Left forelimb (tissue), 1 donor: Measurements from ENCODE around the gene PTAR1.

Source experiments
- DNase-seq: peaks from one replicate; pipeline ENCODE4 v3.0.0-alpha.2; 2018; ENCODE audit warnings: low spot score

Gene PTAR1

DNA sequence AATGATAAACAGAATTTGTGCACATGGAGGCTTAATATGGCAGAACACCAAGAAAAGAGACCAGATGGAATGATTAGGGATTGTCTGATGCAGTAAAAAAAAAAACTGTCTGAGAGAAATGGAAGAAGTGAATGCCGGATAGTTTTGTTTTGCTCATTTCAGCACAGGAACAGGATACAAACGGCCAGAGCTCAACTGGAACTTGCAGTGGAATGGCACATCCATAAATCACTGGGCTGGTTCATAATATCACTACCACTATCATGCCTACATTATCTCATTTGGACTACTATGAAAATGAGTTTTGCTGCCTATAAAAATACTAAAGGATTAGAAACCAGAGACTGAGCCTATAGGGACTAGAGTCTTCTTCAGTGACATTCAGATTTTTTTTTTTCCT lies 9.7 kb downstream of the PTAR1 start:
- no peak for DNase-seq

DNA sequence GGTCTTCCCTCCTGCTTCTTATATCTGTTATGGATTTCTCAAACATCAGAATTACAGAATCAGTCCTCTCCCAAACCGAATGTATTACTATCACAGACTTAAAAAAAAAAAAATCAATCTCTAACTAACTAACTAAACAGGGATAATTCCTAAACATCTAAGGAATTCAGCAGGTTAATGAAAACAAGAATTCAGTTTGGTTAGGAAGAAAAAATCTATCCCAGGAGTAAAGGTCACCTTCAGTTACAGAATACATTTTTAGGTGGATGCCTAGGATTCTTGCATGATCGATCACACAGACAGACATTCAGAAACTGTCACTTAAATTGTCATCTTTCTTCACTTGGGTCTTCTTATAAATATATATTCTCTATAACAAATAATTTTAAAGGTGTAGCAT lies 11.5 kb downstream of the PTAR1 start:
- no peak for DNase-seq

DNA sequence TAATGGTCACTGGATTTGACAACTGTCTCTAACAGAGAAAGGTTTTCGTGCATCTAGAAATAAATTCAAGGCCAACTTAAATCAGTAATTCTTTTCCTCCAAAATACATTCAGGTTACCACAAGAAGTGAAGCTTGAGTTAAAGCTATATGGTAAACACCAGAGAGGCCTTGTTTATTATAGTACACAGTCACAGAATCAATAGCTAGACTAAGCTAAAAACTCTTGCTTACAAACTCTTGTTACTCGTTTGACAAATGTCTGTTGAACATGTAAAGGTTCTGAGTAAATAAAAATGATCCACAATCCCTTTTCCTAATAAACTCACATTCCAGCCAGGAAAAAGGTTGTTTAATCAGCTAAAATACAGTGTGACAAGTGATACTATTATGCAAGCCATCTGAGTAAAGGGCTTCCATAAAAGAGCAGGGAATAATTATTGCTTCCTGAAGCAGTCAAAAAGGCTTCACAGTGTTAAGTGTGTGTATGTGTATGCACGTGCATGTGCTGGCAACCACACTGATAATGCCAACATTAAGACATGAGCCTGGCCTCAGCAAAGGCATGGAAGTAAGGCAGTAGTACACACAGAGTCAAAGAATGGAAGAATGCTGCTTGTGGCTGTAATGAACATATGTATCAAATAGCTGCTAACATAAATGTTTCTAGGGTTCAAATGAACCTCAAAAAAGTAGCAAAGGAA lies 12.8 kb downstream of the PTAR1 start:
- no peak for DNase-seq

DNA sequence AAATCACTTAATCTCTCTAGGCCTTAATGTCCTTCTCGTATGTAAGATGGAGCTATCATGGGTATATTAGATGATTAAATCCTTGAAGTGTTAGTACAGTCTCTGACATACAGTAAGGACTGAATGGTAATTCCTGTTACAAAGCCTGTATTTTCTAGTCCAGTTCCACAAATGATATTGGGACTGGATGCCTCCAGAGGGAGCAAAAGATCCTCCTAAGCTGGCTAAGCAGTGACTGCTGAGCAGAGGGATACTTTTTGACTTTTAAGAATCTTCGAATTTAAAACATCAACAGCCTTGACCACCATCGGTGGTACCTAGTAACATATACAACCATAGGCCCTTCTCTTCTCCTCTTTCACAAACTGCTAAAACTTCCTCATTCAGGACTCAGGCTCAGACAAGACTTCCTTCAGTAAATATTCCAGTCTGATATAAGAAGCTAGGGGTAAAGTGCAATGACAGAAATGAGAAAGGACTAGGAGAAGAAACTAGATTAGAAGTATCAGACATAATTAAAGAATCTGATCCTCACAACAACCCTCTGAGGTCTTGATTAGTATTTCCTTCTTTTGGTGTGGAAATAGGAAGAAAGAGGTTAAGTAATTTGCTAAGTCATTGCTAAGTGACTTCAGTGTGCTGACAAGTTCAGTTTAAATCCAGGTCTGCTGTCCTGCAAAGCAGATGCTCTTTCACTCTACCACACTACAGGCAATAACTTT lies 13.9 kb downstream of the PTAR1 start:
- DNase-seq, result no peak

DNA sequence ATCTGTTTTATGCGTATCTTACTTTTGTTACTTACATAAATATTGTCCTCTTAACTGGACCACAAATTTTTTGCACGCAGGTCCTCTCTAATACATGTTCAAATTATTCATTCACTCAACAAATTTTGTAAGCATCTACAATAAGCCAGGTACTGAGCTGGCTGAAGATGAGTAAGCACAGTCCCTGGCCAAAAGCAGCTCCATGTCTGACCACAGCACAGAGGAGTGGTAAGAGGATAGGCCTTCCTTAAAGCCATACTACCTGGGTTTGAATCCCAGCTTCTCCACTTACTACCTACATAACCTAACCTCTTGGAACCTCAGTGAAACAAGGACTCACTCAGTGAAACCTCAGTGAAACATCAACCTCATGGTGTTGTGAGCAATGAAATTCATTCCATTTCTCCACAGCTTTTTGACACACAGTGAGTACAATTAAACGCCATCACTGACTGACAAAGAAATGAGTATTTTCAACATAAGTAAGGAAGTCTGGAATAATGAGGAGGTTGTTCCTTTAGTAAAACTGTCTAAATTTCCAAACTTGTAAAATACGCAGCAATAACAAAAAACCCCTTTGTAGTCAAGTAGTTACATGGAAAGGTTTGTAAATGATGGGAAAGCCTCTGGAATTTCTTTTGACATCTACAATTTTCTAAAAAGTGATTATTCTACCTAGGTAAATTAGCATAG lies 15.0 kb downstream of the PTAR1 start:
- DNase-seq, result no peak

DNA sequence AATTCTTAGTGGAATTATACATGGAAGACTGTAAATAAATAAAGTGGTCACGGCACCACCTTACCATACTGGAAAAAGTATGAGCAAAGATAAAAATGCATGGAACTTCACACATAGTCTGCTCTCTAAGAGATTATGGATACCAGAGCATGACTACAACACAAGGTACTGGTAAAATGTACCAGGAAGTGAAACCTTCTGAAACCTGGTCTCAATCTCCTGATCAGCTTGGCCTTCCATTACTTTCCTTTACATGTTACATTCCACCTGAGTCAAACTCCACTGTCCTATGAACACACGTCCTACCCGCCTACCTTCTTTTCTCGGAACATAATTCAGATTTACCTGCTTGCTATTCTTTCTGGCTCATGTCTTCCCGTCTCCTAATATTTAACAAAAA lies 15.9 kb downstream of the PTAR1 start:
- no peak for DNase-seq

DNA sequence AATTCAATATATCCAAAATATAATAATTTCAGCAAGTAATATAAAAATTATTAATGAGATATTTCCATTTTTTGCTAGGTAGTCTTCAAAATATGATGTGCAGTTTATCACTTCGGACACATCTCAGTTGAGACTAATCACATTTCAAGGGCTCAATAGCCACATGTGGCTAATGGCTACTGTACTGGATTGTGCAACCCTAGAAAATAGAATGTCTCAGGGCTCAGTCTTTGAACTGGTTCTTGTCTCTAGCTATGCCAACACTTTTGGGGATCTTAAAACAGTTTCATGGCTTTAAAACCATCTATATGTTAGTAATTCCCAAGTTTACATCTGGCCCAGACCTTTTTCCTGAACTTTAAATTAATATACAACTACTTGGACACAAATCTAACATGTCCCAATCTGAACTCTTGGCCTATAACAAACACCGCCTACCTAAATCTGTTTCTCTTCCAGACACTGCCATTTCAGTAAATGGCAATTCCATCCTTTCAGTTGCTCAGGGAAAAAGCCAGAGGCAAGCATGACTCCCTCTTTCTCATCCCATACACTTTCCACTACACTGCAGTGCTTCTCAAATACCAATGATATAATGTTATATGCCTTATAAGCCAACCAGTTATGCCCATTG lies 18.8 kb downstream of the PTAR1 start:
- no peak for DNase-seq

DNA sequence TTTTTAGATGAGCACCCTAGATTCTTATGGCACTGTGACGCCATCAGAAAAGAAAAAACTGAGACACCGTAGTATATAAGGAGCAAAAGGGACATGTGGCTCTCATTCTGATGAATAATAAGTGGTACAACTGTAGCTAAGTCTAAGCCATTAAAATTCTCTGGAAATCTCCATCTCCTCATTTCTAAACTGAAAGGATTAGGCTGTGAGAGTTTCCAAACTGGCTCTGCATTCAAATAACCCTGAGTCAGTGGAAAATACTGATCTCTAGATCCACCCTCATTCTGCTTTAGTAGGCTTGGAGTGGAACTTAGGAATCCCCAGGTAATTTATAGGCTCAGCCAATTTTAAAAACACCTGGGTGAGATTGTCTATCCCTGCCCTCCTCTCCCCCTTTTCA lies 28.5 kb downstream of the PTAR1 start:
- DNase-seq, result no peak

DNA sequence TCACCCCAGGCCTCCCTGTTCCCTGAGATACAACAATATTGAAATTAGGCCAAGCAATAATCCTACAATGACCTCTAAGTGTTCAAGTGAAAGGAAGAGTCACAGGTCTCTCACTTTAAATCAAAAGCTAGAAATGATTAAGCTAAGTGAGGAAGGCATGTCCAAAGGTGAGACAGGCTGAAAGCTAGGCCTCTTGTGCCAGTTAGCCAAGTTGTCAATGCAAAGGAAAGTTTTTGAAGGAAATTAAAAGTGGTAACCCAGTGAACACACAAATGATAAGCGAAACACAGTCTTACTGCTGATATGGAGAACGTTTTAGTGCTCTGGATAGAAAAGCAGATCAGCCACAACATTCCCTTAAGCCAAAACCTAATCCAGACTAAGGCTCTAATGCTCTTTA lies 39.8 kb downstream of the PTAR1 start:
- no peak for DNase-seq

DNA sequence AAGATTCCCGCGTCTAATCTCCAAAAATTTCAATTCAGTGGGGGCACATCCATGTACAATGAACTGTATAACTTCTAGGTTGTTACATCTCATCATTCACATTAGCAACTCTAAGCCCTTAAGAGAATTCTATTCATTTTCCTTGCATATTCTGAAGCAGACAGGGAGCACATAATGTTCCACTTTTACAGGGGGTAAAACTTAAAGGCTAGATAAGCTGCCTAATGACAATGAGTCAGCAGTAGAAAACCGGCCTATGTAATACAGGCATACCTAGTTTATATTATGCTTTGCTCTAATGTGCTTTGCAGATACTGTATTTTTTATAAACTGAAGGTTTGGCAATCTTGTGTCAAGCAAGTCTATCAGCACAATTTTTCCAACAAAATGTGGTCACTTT lies 40.4 kb downstream of the PTAR1 start:
- DNase-seq, result no peak

DNA sequence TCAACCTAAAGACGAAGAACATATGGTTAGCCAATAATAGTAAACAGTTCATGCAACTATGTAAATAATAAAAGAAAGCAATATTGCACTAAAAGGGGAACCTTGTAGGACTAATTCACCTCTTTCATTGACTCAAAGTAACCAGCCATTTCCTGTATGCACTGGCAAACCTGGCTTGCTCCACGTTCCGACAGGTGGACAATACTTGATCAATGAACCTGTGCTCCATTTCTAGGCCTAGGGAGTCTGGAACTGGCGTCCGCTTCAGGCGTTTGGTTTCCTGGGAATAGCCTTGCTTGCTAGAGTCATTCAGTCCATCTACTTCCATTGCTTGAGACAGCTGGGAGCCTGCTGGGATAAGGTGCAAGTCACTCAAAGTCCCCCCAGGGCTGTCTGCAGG lies 41.6 kb downstream of the PTAR1 start:
- no peak for DNase-seq

DNA sequence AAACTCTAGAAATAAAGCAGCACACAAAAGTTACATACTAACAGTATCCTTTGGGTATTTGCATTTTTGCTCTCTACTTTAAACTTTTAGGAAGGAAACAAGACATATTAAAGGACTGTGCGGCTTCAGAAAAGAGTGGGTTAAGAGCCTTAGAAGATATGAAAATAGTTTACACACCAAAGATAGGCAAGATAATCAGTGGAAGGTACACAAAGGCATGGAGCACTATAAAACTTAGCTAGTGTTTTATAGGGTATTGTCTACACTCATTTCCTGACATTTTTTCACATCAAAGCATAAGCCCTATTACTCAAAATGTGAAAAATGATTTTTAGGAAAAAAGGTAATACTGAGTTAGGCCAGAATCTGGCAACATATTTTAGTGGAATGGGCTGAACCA lies 44.0 kb downstream of the PTAR1 start:
- no peak for DNase-seq

DNA sequence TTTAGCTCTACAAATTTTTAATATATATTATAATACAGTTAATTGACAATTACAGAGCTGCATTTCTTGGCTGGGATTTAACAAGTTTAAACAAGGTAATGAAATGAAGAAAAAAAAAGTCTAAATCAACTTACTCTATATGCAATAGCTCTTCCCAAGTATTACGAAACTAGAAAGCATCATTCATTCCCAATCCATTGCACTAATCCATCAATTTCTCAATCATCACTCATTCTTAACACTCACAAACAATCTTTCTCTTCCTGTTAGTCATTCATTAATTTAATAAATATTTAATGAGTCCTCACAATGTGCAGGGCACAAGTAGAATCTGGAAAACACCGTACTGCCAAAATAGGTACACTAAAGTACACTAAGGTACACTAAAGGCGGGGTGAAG lies 44.7 kb downstream of the PTAR1 start:
- DNase-seq, result no peak

DNA sequence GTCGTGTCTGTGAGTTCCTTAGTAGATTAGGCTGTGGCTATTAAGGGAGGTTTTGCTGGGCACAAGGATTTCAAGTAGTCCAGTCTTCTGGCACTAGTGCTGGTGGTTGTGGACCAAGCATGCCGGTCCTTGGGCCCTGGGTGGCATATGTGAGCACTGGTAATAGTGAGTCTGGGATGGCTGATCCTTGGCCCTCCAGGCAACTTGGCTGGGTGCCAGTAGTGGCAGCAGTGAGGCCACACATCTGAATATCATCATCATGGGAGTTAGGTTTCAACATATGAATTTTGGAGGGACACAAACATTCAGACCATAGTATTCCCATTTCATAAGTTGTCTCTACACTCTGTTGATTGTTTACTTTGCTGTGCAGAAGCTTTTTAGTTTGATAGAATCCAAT lies 62.3 kb downstream of the PTAR1 start:
- DNase-seq, result no peak

DNA sequence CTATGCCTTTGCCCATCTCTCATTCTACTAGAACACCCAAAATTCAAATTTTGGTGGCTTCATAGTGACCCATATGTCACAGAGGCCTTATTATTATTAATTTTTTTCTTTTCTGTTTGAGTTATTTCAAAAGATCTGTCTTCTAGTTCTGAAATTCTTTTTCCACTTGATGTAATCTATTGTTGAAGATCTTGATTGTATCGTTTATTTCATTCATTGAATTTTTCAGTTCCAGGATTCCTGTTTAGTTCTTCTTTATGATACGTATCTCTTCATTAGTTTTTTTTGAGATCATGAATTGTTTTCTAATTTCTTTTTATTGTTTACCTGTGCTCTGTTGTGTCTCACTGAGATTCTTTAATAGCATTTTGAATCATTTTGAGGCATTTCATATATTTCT lies 63.0 kb downstream of the PTAR1 start:
- no peak for DNase-seq

DNA sequence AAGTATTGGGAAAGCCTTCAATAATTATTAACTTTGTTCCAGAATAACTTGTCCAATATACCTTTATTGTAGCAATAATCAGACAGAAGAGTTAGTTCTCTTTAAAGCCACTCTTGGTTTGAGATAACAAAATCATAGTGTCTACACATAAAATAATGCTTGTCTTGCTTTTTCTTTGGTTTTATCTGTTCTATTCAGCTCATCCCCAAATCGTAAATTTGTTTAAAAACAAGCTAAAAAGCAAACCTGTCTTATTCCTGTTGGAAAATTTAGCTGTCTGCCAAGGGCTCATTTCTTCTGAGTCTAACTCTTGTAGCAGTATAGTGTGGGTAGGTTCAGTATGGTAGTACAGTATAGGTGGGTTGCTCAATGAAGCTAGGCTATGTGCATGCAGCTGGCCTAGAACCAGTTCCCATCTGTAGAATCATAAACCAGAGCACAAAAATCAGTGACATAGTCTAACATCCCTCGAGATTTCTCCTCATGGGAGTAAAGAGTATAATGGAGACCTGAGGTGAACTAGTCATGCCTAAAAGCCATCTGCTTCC lies 69.7 kb downstream of the PTAR1 start:
- no peak for DNase-seq

DNA sequence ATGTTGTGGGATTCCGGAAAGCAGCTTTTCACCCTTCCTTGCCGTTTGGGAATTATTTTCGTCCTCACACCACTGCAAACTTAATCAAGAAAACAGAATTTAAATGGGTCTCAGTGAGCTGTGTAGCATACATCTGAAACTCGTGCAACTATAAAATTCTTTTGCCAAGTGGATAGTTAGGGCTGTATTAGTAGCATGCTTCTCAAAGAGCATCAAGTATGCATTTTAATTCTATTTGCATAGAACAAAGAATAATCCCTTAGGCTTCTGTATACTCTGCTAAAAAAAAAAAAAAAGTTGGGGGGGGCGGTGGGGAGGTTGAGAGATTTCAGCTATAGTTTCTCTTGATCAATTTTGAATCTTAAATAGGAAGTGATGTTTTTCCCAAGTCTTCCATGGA lies 75.9 kb downstream of the PTAR1 start:
- DNase-seq, result no peak

DNA sequence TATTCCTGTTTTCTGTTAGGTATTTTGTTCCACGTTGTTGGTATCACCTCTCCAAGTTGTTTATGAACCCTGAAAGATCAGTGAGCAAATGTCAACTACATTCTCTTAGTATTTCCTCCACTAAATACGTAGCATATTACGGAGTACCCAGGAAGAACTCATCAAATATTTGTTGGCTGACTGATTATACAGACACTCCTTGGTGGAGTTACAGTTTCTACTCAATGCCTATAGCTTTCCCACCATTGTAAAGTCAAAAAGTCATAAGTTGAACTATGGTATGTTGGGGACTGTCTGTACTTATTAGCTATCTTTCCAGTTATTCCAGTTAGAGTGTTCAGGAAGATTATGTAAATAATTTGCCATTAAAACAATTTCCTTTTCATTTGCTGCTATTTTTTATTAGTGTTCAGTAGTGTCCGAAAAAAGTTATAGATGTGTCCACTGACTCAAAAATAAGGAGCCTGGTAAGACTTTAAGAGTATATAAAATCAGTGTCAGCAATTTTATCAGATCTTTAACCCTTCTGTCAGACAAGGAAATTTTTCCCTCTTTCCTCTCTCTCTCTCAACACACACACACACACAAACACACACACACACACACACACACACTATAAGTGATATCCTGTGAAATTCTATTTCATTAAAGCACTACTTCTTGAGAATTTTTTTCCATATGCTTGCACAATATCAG lies 80.8 kb downstream of the PTAR1 start:
- no peak for DNase-seq

DNA sequence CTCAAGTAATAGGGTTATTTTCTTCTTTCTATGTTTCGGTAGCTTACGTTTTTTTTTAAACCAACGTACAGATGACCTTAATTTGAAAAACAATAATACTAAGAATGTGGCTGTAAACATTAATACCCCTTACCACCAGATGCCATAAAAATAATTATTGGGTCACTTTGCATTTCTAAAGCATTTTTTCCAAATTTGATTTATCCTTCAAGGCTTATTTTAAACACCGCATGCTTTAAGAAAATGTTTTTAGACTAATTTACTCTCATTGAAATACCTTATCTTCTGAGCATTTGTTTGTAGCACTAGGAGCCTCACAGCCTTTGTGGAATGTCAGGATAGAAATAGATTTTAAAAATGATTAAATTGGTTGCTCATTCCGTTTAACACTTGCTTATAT lies 81.9 kb downstream of the PTAR1 start:
- DNase-seq, result no peak

DNA sequence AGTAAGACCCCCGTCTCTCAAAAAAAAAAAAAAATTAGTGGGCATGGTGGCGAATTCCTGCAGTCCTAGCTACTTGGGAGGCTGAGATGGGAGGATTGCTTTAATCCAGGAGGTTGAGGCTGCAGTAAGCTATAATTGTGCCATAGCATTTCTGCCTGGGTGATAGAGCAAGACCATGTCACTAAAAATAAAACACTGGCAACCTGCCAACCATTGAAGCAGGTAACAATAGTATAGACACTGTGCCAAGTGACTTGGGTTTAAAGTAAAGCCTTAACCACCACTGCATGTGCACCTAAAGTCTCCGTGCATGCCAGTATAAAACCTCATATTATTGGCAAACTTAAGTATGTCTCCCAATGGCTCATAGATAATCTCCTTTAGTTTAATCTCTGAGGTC lies 84.2 kb downstream of the PTAR1 start:
- DNase-seq, result no peak

DNA sequence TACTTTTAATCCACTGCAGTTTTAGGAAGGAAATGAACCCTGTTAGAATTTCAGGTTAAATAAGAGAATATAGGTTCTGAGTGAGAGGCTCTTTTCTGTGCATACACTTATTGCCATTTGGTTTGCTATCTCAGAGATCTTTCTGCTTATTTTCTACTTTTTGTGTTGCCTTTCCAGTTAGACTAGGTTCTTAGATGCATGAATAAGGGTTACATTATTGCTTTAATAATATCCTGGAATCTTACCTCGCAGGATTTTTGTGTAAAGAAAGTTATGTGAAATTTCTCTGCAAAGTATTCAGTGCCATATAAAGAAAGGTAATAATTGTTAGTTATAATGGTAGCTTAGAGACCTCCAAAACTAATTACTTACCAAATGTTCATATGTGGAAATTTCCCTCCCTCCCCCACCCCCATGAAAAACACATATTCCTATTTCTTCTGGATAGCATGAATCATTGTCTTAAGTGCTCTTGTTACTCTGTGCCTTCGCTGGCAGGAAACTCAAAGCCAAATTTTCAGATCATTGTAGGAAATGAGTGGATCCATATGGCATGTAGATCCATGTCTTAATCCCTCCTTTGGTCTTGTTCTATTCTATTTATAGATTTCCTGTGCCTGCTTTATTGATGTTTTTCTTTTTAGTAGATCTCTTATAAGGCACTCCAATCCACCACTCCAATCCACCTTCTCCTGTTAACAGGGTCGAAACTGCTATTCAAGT lies 84.9 kb downstream of the PTAR1 start:
- no peak for DNase-seq
